GM18870 (cell line): Measurements from ENCODE around the gene TRERF1.
A peak's percentile ranks its signal among the peaks of the same experiment; 100 is the strongest.
"Not testable (repeated sequence)": the region's sequence is repeated elsewhere in the genome, so short reads cannot be mapped to it uniquely, and the experiment has no call there.

Source experiments
- ATAC-seq: cut with Tn5 transposase; IDR thresholded peaks from one replicate; pipeline ENCODE4 v1.9.1; 2021; ENCODE audit warnings: moderate library complexity; ENCODE audit not compliant: unreplicated experiment

Gene TRERF1

GRCh38 chr6:42227173-42227850 is 224.4 kb downstream of the TRERF1 start:
- ATAC-seq, result no peak

GRCh38 chr6:42226645-42227143 is 225.0 kb downstream of the TRERF1 start:
- ATAC-seq, result no peak

- ATAC-seq, result no peak
These were observed 225.5 kb downstream of the TRERF1 start for GRCh38 chr6:42226161-42226611.

GRCh38 chr6:42225419-42225818 is 226.3 kb downstream of the TRERF1 start:
- ATAC-seq, result no peak

- no peak for ATAC-seq
These were observed 226.7 kb downstream of the TRERF1 start for GRCh38 chr6:42225029-42225339.

- peak; percentile 84 for ATAC-seq
These were observed 227.3 kb downstream of the TRERF1 start for GRCh38 chr6:42224222-42225028.

- no peak for ATAC-seq
These were observed 229.3 kb downstream of the TRERF1 start for GRCh38 chr6:42222448-42222847.

GRCh38 chr6:42221546-42221945 is 230.2 kb downstream of the TRERF1 start:
- no peak for ATAC-seq

- ATAC-seq, result no peak
These were observed 230.9 kb downstream of the TRERF1 start for GRCh38 chr6:42220807-42221206.

- peak; percentile 79 for ATAC-seq
These were observed 234.0 kb downstream of the TRERF1 start, which contains the start of gene MRPS10 for GRCh38 chr6:42217519-42218367. Gene MRPS10 (minus strand): TSS chr6:42217861. CDS start chr6:42217849, 12 bp downstream.

GRCh38 chr6:42217157-42217518 is 234.6 kb downstream of the TRERF1 start:
- no peak for ATAC-seq

- ATAC-seq, result not testable (repeated sequence)
These were observed 235.2 kb downstream of the TRERF1 start for GRCh38 chr6:42216495-42216894.

GRCh38 chr6:42212442-42212841 is 239.3 kb downstream of the TRERF1 start:
- ATAC-seq, result no peak

- no peak for ATAC-seq
These were observed 240.0 kb downstream of the TRERF1 start for GRCh38 chr6:42211726-42212125.

- no peak for ATAC-seq
These were observed 241.2 kb downstream of the TRERF1 start for GRCh38 chr6:42210551-42210950.

- ATAC-seq, result not testable (repeated sequence)
These were observed 244.2 kb downstream of the TRERF1 start for GRCh38 chr6:42207559-42207958.

GRCh38 chr6:42204768-42205282 is 246.9 kb downstream of the TRERF1 start:
- ATAC-seq, result no peak

- ATAC-seq, result no peak
These were observed 248.5 kb downstream of the TRERF1 start for GRCh38 chr6:42203183-42203582.

- ATAC-seq, result not testable (repeated sequence)
These were observed 249.4 kb downstream of the TRERF1 start for GRCh38 chr6:42202131-42202915.

GRCh38 chr6:42201382-42201781 is 250.3 kb downstream of the TRERF1 start:
- no peak for ATAC-seq
